Measurements from ENCODE around the gene CDKN3.

DNA sequence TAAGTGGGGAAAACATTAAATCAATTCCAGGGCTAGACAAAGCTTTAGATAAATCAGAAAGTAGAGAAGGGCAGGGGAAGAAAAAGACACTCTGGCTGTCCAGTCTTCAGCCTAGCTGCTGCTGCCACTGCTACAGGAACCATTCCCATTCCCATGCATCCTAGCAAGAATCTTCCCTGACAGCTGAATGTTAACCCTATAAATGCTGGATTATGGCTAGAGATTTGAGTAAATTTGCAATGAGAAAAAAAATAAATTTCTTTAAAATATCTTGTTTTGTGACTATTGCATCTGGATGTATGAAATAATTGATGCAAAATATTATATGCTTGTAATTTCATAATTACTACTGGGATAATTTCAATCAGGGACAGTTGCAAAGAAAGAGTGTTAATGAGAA is 15.0 kb upstream of the CDKN3 start:
- TF ChIP-seq, protein P1, sequence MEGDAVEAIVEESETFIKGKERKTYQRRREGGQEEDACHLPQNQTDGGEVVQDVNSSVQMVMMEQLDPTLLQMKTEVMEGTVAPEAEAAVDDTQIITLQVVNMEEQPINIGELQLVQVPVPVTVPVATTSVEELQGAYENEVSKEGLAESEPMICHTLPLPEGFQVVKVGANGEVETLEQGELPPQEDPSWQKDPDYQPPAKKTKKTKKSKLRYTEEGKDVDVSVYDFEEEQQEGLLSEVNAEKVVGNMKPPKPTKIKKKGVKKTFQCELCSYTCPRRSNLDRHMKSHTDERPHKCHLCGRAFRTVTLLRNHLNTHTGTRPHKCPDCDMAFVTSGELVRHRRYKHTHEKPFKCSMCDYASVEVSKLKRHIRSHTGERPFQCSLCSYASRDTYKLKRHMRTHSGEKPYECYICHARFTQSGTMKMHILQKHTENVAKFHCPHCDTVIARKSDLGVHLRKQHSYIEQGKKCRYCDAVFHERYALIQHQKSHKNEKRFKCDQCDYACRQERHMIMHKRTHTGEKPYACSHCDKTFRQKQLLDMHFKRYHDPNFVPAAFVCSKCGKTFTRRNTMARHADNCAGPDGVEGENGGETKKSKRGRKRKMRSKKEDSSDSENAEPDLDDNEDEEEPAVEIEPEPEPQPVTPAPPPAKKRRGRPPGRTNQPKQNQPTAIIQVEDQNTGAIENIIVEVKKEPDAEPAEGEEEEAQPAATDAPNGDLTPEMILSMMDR (IDR thresholded peaks at IDR 0.05) = no peak
- no peak for TF ChIP-seq POLR2A (IDR thresholded peaks at IDR 0.05)
